ENCODE data around the gene RFX4.
"Not testable (repeated sequence)": the region's sequence is repeated elsewhere in the genome, so short reads cannot be mapped to it uniquely, and the experiment has no call there.

RFX4 gene

DNA sequence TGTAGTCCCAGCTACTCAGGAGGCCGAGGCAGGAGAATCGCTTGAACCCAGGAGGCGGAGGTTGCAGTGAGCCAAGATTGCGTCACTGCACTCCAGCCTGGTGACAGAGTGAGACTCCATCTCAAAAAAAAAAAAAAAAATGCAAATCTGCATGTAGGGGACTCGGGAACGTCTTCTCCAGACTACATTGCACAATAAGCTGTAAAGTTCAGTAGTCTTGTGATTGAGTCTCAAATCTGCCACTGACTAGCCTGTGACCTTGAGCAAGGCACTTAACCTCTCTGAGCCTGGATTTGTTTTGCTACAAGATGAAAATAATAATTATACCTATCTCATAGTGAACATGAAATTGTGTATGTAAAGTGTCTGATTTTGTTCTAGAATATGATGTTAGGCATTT, 109.2 kb downstream of the RFX4 start:
- not testable (repeated sequence) for DNase-seq (ENCODE audit: low read depth)

DNA sequence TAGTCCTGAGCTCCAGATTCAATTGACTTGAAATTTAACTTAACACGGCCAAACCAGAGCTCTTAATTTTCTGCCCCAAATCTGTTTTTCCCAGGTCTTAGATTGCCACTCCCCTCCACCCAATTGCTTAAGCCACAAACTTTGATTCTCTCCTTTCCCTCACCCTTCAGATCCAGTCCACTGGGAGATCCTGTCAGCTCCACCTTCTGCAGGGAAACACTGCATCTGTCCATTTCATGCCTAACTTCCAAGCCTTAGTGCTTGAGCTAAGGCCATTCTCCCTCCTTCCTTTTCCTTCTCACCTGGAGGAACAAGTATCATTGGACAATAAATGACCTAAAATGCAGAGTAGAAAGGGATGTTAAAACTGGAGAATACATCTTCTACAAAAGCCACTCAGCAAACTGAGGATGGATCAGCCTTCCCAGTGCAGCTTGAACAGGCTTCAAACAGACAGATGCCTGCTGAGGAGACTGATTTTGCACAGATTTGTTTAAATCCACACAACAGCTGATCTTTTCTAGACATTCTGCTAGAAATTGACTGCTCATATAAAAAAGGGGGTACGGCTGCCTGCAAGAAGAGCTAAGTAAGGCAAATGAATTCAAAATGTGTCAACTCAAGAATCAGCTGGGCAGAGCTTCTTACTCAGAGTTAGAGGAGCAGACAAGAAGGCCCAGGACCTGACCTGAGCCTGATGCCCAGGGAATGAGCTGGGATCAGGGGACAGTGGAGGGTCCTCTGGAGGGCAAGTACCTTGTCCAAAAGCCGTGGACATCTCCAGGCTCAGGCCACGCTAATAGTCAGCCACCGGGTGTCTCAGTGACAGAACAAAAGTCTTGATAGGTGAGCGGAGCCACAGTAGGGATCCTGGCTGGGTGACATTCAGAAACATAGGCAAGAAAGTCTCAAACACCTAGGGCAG, 110.4 kb downstream of the RFX4 start:
- no peak for DNase-seq (ENCODE audit: low read depth)

DNA sequence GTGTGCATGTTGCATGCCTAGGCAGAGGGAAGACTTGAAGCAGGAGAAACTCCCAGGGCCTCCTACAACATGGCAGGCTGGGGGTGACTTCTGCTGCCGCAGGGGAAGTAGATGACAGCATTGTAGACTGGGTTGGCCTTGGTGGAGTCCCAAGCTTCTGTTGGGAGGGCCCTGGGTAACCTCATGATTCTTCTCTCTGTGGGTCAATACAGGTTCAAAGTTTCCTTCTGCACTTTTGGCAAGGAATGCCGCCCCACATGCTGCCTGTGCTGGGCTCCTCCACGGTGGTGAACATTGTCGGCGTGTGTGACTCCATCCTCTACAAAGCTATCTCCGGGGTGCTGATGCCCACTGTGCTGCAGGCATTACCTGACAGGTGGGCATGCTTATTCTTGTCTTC, 113.3 kb downstream of the RFX4 start:
- DNase-seq (ENCODE audit: low read depth): no peak

DNA sequence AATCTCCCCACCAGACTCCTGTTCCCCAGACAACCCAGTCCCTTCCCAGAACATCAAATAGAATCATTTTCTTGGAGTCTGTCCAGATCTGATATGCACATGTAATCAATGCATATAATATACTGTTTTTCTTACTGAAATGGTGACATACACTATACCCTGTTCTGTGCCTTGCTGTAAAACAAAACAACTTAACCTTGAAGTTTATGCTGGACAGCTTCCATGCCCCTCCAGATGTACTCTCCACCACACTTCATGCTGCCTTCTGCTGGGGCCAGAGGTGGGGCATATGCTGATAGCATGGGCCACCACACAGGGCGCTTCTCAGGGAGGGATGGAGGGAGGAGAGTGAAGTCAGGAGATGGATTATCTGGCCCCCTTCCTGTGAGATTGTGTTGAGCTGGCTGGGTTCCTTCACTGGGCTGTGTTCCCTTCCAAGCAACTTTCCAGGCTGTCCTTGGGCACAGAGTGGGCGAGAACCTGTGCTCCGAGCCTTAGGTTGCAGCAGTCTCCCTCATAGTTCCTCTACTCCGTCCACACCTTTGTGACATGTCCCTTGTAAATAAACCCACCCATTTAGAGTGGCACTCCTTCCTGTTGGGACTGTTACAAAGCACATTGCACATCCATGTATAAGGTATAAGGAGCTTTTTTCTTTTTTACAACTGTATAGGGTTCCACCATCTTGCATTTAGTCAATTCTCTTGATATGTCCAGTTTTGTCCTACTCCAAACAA, 114.0 kb downstream of the RFX4 start:
- DNase-seq (ENCODE audit: low read depth): no peak

DNA sequence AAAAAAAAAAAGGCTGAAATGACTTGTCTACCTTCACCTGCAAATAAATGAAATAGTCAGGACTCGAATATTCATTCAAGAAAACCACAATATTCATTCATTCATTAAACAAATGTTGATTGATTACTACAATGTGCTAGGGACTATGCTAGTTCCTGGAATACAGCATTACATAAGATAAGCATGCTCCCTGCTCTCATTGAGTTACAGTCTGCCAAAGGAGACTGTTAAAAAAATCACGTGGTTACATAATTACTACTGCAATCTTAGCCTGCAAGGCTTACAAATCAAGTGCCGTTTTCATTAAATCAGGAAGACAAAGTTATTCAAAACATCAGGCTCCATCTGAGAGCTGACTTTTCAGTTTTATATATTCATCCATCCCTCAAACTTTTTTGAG, 121.3 kb downstream of the RFX4 start:
- no peak for DNase-seq (ENCODE audit: low read depth)

DNA sequence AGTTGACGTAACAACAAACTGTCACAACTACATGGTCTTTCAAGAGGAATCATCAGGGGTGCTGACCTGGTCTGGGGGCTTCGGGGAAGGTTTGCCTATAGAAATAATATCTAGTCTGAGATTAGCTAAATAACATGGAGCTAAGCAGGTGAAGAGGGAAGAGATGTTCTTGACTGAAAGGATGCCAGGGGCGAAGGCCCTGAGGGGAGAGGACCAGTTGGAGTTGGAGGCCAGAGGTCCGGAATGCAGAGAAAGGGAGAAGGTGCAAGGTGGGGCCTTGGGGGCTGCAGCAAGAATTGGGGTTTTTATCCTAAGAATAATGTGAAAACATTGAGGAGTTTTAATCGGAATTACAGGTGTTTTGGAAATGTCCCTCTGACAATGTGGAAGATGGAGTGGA, 123.2 kb downstream of the RFX4 start:
- DNase-seq (ENCODE audit: low read depth): no peak

DNA sequence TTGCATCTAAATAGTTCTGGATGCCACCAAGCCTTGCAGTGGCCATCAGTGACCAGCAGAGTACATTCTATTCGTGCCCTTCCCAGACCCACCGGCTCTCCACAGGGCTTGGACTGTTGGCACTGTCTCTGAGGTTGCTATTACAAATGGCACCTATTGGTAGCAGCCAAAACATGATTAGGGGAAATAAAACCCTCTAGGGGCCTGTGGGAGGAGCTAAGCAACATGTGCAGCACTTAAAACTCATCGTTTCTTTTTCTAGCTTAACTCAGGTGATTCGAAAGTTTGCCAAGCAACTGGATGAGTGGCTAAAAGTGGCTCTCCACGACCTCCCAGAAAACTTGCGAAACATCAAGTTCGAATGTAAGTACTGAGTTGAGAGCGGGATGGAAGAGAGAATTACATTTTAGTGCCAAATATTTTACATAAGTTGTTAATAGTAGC, 126.3 kb downstream of the RFX4 start:
- no peak for DNase-seq (ENCODE audit: low read depth)

DNA sequence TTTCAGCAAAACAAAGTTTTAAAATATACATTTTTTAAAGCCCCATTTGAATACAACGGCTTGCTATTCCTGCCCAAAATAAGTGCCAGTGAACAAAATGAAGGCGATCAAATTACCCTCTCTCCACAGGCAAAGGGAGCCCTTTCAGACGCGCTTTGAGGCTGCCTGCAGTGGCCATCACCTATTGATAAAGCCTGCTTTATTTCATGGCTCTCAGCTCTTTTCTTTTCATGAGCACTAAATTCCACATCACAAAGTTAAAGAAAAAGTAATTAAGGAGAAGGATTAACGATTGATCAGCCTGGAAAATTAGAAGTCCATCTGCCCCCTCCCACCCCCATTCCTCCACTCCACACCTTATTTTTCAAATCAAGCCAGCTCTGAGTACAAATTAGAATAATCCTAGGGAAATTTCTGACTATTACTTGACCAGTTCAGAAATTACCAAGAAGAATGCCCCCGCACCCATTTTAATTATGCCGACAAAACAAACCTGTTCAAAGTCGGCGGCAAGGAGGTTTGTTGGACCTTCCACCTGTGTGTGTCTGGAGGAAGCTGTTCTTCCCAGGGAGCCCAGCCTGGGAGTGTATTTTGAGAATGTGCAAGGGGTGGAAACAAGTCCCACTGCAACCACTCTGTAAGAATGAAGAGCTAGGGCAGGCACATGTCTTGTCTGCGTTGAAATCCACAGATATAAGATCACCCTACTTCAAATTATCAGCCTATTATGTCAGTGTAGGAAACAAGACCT, 127.5 kb downstream of the RFX4 start:
- DNase-seq (ENCODE audit: low read depth): no peak

DNA sequence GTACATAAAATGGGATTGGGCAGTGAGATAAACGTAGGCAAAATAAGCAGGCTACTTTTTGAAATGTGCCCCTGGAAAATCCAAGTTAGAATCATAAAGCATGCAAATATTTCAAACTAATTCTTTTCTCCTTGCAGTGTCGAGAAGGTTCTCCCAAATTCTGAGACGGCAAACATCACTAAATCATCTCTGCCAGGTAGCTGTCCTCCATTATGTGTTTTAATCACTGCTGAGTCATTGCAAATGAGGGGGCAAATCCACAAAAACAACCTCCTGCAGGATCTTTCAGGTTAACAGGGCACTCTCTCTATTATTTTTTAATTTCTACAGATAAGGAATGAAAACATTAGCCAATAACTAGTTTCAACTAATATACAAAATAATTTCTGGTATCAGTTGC, 128.5 kb downstream of the RFX4 start:
- no peak for DNase-seq (ENCODE audit: low read depth)

DNA sequence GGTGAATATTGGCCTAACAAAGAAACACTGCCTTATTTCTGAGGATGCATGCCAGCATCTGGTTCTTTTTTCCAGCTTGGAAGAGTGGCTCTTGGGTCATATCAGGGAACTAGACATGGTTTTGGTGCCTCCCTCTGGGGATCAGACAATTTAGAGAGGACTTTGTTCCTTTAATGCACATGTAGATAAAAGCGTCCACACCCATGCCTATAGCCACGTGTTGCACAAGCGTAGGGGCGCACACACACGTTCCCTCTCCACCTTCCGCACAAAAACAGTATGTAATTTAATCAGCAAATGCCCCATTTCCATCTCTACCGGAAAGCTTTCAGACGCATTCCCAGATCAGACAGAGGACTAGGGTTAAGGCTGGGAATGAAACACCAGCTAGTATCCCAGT, 130.0 kb downstream of the RFX4 start:
- no peak for DNase-seq (ENCODE audit: low read depth)

DNA sequence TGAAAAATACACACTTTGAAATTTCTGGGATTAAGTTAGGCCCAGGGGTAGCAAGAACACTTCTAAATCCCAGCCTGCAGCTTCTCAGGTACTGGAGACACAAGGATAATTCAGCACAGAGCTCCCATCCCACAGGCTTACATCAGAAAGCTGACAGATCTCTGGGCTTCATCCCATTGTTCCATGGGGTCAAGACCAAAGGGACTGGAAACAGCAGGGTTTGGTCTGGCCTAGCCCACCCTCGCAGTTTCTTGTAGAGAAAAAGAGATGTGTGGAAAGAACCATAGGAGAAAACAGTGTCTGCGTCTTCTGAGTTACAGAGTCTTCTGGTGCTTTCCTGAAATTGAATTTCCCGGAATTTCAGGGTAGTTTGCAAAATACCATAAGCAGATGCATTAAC, 132.1 kb downstream of the RFX4 start:
- no peak for DNase-seq (ENCODE audit: low read depth)

DNA sequence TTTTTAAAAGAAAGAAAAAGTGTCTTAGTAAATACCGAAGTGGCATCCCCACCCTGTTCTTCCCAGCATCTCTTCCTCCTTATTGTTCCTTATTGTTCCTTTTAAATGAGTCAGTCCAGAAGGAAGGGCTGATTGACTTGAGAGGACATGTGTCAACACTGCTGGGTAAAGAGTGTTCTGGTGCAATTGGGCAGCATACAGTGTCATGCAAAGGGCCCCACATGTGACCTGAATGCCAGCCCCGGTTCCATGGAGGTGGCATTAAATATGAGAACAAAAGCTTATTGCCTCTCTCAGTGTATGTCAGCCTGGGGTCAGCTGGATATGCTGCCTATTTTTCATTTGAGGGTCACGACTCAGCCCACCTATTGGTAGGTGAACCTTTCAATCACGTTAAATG, 132.8 kb downstream of the RFX4 start:
- DNase-seq (ENCODE audit: low read depth): no peak

DNA sequence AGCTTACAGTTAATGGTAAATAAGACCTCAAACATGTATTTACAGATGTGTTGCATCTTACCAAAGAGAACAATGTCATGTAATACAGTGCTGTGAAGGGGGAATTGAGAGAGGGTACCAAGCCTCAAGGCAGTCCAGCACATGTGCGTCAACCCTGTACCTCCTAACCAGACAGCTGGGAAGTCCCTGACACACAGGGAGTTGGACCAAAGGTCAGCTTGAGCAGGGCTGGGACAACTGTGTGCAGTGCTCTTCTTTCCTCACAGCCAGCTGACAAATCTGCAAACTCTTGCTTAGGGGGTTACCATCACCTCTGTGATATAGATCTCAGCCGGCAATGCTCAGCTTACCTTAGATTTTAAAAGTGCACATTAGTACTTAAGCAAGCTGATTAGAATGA, 134.9 kb downstream of the RFX4 start:
- DNase-seq (ENCODE audit: low read depth): no peak

DNA sequence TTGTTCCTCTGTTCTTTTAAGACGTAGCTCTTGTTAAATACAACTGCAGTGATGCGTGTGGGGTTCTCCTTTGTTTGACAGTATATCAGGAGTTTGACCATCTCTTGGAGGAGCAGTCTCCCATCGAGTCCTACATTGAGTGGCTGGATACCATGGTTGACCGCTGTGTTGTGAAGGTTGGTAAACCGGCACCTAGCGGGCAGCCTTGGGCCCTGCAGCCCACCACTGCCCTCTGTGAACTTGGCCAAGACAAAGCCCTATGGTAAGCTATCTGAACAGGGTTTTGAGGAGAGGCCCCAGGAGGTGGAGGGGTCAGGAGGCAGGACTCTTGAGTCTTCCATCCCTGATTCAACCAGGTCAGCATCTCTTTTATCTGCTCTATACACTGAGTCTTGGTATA, 137.1 kb downstream of the RFX4 start:
- no peak for DNase-seq (ENCODE audit: low read depth)

DNA sequence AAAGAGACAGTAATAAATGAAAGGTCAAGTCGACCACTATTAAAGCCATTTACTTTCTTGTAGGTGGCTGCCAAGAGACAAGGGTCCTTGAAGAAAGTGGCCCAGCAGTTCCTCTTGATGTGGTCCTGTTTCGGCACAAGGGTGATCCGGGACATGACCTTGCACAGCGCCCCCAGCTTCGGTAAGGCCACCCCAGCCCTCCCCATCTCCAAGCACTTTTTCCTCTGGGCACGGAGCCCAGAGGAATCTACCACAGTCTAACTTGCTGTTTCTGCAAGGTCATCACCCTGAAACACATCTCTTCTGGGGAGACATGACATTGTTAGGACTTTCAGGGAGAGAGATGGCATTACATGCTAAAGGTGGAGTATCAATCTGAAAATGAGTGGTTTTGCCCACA, 137.9 kb downstream of the RFX4 start:
- no peak for DNase-seq (ENCODE audit: low read depth)

DNA sequence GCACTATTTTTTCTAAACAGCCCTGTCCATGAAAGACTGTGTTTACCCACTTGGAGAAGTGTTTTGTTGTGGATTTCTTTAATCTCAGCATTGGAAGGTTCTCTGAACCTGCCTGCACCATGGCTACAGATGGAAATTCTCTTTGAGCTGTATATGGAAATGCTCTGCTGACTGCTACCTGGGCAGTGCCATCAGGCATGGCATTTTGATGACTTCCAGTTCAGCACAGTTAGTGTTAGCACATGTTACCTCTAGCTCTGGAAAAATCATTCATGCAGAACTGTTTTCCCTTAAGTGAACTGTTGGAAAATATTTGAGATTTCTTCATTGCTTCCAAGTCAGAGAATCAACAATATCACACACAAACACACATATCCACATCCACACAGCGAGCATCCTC, 139.1 kb downstream of the RFX4 start:
- DNase-seq (ENCODE audit: low read depth): no peak

DNA sequence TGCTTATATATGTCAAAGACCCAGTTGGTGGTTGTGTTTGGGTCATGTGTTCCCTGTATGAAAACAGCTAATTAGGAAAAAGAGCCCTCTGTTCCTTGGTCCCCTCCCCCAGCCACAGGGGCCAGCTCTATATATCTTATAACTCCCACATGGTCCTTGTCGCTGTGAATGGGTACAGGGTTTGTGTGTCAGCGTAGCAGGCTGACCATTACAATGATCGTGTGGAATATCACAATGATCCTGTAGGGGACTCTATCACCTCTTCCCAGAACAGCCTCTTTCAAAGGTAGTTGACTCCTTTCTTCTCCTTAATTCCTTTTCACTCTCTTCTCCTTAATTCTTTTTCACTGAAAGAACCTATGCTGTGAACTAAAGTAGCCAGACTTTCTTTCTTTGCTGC, 140.0 kb downstream of the RFX4 start:
- DNase-seq (ENCODE audit: low read depth): no peak

DNA sequence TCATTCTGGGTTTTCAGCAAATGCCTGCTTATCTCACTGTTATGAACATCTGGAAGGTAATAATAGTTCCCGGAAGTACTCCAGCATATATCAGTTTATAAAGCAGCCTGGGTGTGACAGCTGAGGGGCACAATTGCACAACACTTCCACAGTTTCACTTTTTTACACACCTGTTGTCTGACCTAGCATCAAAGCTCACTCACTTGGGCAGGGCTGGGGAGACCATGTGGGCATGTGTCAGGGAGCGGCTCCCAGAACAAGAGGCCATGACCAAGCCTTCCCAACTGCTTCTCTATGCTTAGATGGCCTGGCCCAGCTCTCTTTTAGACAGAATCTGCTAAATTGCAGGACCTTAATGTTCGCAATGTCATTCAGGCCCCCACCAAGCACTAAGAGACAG, 140.6 kb downstream of the RFX4 start:
- DNase-seq (ENCODE audit: low read depth): no peak

DNA sequence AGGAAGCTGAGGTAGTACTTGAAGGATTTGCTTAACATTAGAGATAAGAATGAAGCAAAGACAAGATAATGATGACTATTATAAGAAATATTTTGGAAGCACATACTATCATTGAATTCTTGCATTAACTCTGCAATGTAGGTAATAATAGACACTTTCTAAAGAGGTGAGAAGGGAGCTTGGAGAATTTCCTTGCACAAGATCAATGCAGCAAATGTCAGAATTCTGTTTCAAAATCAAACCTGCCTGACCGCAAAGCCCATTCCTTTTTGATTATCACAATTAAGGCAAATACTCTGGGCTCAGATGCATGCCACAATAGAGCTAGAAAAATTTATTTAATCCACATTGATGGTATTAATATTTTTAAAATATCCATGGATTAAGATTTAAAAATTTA, 141.3 kb downstream of the RFX4 start:
- no peak for DNase-seq (ENCODE audit: low read depth)

DNA sequence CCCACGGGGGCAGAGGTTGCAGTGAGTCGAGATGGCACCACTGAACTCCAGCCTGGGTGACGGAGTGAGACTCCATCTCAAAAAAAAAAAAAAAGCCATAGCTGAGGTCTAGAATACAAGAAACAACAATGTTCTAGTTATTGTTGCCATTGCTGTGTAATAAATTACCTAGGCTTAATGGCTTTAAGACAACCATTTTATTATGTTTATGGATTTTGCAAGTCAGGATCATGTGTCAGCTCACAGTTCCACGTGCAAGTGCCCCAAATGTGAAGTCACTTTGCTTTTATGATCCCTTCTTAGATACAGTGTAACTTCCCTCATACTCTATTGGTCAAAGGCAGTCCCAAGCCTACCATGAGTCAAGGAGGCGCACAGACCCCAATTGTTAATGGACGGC, 142.1 kb downstream of the RFX4 start:
- DNase-seq (ENCODE audit: low read depth): no peak

DNA sequence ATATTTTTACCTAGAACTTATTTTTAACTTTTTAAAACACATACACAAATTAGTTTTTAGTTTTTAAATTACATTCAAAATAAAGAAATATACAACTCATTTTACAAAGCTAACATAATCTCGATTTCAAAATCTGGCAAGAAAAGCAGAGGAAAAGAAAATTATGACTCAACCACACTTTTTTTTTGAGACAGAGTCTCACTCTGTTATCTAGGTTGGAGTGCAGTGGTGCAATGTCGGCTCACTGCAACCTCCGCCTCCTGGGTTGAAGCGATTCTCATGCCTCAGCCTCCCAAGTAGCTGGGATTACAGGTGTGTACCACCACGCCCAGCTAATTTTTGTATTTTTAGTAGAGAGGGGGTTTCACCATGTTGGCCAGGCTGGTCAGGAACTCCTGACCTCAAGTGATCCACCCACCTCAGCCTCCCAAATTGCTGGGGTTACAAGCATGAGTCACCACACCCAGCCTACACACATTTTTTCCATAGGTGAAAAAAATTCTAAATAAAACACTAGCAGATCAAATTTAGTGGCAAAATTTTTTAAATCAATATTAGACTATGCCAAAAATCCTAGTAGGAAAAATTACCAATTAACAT, 143.9 kb downstream of the RFX4 start:
- DNase-seq (ENCODE audit: low read depth): not testable (repeated sequence)

DNA sequence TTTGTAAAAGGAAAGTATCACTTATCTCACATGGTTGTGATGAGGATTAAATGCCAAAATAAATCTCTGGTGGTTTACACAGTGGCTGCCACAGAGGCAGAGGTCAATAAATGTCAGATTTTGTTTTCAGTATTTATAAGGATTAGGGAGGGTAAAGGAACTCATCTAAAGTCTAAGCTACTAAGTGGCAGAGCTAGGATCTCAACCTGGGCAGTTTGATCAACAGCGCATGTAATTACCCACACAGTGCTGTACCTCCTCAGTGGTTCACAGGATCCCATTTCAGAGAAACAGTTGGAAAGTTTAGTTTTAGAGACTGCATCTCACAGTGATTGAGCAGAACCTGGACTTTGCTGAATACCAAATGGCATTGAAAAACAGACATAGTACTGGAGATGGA, 146.8 kb downstream of the RFX4 start:
- DNase-seq (ENCODE audit: low read depth): no peak

All from activated T-helper 9 cell treated with anti-CD3 and anti-CD28 coated beads, Interleukin-2, amount 50 U/mL, for 16 hours (primary cell).